ENCODE results near the gene ZNF777.

Gene ZNF777

DNA sequence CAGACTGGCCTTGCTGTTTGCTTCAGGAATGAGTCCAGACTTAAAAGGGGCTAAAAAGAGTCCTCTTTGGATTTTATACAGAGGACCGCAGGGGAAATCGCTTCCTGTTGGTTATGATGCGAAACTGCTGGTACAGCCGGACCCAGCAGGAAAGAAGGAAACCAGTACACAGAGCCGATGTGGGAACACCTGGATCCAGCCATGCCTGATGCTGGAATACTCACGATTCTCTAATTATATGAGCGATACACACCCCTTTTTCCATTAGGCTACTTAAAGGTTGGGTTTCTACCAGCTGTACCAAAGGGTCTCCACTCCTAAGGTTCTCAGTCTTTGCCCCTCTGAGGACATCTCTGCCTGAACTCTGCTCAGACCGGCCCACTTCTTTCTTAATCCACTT is 27.7 kb downstream of the ZNF777 start:
- Histone ChIP-seq H3K9me2 (replicated peaks; ENCODE audit: insufficient read depth, low read length) (no peaks in the 10 kb centered on the region), H3K79me2 (ENCODE audit: low read length) (no peaks in the 10 kb centered on the region), H3K27me3 (replicated peaks; ENCODE audit: insufficient read depth, low read length) (no peaks in the 10 kb centered on the region), H3K27ac (ENCODE audit: low read length) (no peak overlapping the region), H3K4me3 (ENCODE audit: low read length) (no peak overlapping the region), H3F3A (ENCODE audit: insufficient read depth, low read length) (no peaks in the 10 kb centered on the region), H2AFZ (ENCODE audit: low read length) (no peak overlapping the region), H3K9me3 (replicated peaks; ENCODE audit: insufficient read depth, low read length) (no peaks in the 10 kb centered on the region), H3K9ac (ENCODE audit: low read length) (no peak overlapping the region), H3K4me2 (ENCODE audit: low read depth, low read length) (no peak overlapping the region), H3K4me1 (ENCODE audit: low read length) (no peaks in the 10 kb centered on the region), H3K36me3 (replicated peaks; ENCODE audit: insufficient read depth, low read length) (peaks cover 6% of the 10 kb centered on the region; the same call in 1 of the 2 replicates), H4K20me1 (ENCODE audit: insufficient read depth, low read length) (no peaks in the 10 kb centered on the region)
- TF ChIP-seq EZH2 (optimal IDR thresholded peaks at IDR 0.05; ENCODE audit: low read depth, low read length), result no peak
- TF ChIP-seq, protein P1, sequence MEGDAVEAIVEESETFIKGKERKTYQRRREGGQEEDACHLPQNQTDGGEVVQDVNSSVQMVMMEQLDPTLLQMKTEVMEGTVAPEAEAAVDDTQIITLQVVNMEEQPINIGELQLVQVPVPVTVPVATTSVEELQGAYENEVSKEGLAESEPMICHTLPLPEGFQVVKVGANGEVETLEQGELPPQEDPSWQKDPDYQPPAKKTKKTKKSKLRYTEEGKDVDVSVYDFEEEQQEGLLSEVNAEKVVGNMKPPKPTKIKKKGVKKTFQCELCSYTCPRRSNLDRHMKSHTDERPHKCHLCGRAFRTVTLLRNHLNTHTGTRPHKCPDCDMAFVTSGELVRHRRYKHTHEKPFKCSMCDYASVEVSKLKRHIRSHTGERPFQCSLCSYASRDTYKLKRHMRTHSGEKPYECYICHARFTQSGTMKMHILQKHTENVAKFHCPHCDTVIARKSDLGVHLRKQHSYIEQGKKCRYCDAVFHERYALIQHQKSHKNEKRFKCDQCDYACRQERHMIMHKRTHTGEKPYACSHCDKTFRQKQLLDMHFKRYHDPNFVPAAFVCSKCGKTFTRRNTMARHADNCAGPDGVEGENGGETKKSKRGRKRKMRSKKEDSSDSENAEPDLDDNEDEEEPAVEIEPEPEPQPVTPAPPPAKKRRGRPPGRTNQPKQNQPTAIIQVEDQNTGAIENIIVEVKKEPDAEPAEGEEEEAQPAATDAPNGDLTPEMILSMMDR (IDR thresholded peaks at IDR 0.05; ENCODE audit: low read length), result no peak
- no peak for TF ChIP-seq EZH2phosphoT487 (IDR thresholded peaks at IDR 0.05; ENCODE audit: low read length)
- no peak for DNase-seq

DNA sequence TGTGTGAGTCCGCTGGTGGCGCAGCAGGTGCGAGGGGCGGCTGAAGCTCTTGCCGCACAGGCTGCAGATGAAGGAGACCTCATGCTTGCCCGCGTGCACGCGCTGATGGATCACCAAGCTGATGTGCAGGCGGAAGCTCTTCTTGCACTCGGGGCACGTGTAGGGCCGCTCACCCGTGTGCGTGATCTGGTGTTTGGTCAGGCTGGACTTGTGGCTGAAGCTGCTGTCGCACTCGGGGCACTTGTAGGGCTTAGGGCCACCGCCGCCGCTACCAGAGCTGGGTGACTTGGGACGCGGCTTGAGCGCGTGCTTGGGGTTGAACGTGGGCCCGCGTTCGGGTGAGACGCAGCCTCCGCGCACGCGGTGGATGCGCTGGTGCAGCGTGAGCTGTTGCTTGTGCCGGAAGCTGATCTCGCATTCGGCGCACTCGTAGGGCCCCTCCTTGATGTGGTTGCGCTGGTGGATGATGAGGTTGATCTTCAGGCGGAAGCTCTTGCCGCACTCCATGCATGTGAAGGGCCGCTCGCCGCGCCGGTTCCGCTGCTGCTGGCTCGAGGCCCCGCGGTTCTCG is 28.7 kb downstream of the ZNF777 start:
- H3K27me3 ChIP-seq (replicated peaks; ENCODE audit: insufficient read depth, low read length), result no peaks in the 10 kb centered on the region
- no peak overlapping the region for H2AFZ ChIP-seq (ENCODE audit: low read length)
- H3K4me1 ChIP-seq (ENCODE audit: low read length), result no peaks in the 10 kb centered on the region

GRCh38 chr7:149431486-149432120 is 29.3 kb downstream of the ZNF777 start:
- Histone ChIP-seq H3K79me2 (ENCODE audit: low read length) (no peaks in the 10 kb centered on the region), H2AFZ (ENCODE audit: low read length) (no peak overlapping the region), H3K9ac (ENCODE audit: low read length) (no peak overlapping the region), H3K4me1 (ENCODE audit: low read length) (no peaks in the 10 kb centered on the region), H3K9me3 (replicated peaks; ENCODE audit: insufficient read depth, low read length) (no peaks in the 10 kb centered on the region), H3K4me2 (ENCODE audit: low read depth, low read length) (no peak overlapping the region), H3K4me3 (ENCODE audit: low read length) (no peak overlapping the region), H3K27me3 (replicated peaks; ENCODE audit: insufficient read depth, low read length) (no peaks in the 10 kb centered on the region), H4K20me1 (ENCODE audit: insufficient read depth, low read length) (no peaks in the 10 kb centered on the region), H3K36me3 (replicated peaks; ENCODE audit: insufficient read depth, low read length) (peaks cover 5% of the 10 kb centered on the region; the same call in 1 of the 2 replicates), H3K27ac (ENCODE audit: low read length) (no peak overlapping the region), H3K9me2 (replicated peaks; ENCODE audit: insufficient read depth, low read length) (no peaks in the 10 kb centered on the region), H3F3A (ENCODE audit: insufficient read depth, low read length) (no peaks in the 10 kb centered on the region)
- no peak for DNase-seq
- TF ChIP-seq, protein P1 (IDR thresholded peaks at IDR 0.05; ENCODE audit: low read length), result no peak
- TF ChIP-seq EZH2phosphoT487 (IDR thresholded peaks at IDR 0.05; ENCODE audit: low read length) (no peak), EZH2 (optimal IDR thresholded peaks at IDR 0.05; ENCODE audit: low read depth, low read length) (no peak)

More for the DNA sequence above, 28.7 kb downstream of the ZNF777 start:
- no peak overlapping the region for H3K4me3 ChIP-seq (ENCODE audit: low read length)
- H3K9ac ChIP-seq (ENCODE audit: low read length), result no peak overlapping the region
- TF ChIP-seq EZH2 (optimal IDR thresholded peaks at IDR 0.05; ENCODE audit: low read depth, low read length), result no peak
- no peak for TF ChIP-seq EZH2phosphoT487 (IDR thresholded peaks at IDR 0.05; ENCODE audit: low read length)
- no peaks in the 10 kb centered on the region for H4K20me1 ChIP-seq (ENCODE audit: insufficient read depth, low read length)
- H3K36me3 ChIP-seq (replicated peaks; ENCODE audit: insufficient read depth, low read length), result peaks cover 6% of the 10 kb centered on the region; the same call in 1 of the 2 replicates
- no peak overlapping the region for H3K27ac ChIP-seq (ENCODE audit: low read length)
- no peak for DNase-seq
- no peak overlapping the region for H3K4me2 ChIP-seq (ENCODE audit: low read depth, low read length)
- H3K79me2 ChIP-seq (ENCODE audit: low read length), result no peaks in the 10 kb centered on the region
- no peaks in the 10 kb centered on the region for H3K9me2 ChIP-seq (replicated peaks; ENCODE audit: insufficient read depth, low read length)
- no peaks in the 10 kb centered on the region for H3F3A ChIP-seq (ENCODE audit: insufficient read depth, low read length)
- H3K9me3 ChIP-seq (replicated peaks; ENCODE audit: insufficient read depth, low read length), result no peaks in the 10 kb centered on the region

GRCh38 chr7:149430192-149430591 is 30.7 kb downstream of the ZNF777 start:
- Histone ChIP-seq H3K36me3 (replicated peaks; ENCODE audit: insufficient read depth, low read length) (no peaks in the 10 kb centered on the region), H3K27ac (ENCODE audit: low read length) (no peak overlapping the region), H3K4me1 (ENCODE audit: low read length) (no peaks in the 10 kb centered on the region), H3K27me3 (replicated peaks; ENCODE audit: insufficient read depth, low read length) (no peaks in the 10 kb centered on the region), H3K4me2 (ENCODE audit: low read depth, low read length) (no peak overlapping the region), H3K9me3 (replicated peaks; ENCODE audit: insufficient read depth, low read length) (no peaks in the 10 kb centered on the region), H3K79me2 (ENCODE audit: low read length) (no peaks in the 10 kb centered on the region), H4K20me1 (ENCODE audit: insufficient read depth, low read length) (no peaks in the 10 kb centered on the region), H3F3A (ENCODE audit: insufficient read depth, low read length) (no peaks in the 10 kb centered on the region), H2AFZ (ENCODE audit: low read length) (no peak overlapping the region), H3K9ac (ENCODE audit: low read length) (no peak overlapping the region), H3K4me3 (ENCODE audit: low read length) (no peak overlapping the region), H3K9me2 (replicated peaks; ENCODE audit: insufficient read depth, low read length) (no peaks in the 10 kb centered on the region)
- no peak for DNase-seq
- TF ChIP-seq EZH2 (optimal IDR thresholded peaks at IDR 0.05; ENCODE audit: low read depth, low read length), result no peak
- no peak for TF ChIP-seq EZH2phosphoT487 (IDR thresholded peaks at IDR 0.05; ENCODE audit: low read length)
- TF ChIP-seq, protein P1 (IDR thresholded peaks at IDR 0.05; ENCODE audit: low read length), result no peak
